ENCODE data around the gene PSKH1. TPM values are rescaled to one million over a fixed set of nuclear protein-coding genes. Genes with fewer than 3 reads are reported as not detected.
A peak's percentile ranks its signal among the peaks of the same experiment; 100 is the strongest.

The PSKH1 gene
- total and polyA plus RNA-seq, 9 of the 15 experiments (the other 6 are each of a cell fraction or from before 2014, with no cell fraction given), result 0.96 to 20.9 (median 9.4) TPM

DNA sequence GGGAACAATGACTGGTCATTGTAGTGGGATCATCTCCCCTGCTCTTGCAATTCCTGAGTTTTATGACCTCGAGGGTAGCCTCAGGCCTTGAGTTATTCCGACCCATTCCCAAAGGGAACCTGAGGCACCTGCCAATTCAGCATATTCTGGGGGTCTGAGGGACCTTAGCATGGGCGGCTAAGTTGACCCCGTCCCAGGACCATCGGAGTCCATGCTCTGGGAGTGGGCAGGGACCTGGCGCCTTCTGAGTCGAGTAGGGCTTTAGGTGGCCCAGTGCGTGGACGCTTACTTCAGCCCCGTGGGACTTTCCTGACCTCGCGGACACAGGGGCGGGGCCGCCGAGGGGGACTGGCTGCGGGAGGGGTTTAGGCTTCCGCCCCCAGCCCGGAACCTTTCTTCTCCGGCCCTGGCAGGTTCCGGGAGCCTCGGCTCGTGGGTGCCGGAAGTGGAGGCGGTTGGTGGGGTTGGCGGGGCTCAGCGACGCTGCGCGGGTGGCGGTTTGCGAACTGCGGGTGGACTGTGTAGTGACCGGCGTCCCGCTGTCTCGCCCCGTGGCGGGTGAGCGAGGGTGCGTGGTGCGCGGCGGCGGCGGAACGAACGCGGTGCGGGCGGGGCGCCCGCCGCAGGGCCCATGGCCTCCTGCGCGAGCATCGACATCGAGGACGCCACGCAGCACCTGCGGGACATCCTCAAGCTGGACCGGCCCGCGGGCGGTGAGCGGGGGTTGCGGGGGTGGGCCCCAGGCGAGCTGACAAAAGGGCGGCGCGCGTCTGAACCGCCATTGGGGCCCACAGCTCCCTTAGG lies 20.2 kb upstream of the PSKH1 start, which contains the start of gene EDC4 (continued):
- TF ChIP-seq, protein P1, sequence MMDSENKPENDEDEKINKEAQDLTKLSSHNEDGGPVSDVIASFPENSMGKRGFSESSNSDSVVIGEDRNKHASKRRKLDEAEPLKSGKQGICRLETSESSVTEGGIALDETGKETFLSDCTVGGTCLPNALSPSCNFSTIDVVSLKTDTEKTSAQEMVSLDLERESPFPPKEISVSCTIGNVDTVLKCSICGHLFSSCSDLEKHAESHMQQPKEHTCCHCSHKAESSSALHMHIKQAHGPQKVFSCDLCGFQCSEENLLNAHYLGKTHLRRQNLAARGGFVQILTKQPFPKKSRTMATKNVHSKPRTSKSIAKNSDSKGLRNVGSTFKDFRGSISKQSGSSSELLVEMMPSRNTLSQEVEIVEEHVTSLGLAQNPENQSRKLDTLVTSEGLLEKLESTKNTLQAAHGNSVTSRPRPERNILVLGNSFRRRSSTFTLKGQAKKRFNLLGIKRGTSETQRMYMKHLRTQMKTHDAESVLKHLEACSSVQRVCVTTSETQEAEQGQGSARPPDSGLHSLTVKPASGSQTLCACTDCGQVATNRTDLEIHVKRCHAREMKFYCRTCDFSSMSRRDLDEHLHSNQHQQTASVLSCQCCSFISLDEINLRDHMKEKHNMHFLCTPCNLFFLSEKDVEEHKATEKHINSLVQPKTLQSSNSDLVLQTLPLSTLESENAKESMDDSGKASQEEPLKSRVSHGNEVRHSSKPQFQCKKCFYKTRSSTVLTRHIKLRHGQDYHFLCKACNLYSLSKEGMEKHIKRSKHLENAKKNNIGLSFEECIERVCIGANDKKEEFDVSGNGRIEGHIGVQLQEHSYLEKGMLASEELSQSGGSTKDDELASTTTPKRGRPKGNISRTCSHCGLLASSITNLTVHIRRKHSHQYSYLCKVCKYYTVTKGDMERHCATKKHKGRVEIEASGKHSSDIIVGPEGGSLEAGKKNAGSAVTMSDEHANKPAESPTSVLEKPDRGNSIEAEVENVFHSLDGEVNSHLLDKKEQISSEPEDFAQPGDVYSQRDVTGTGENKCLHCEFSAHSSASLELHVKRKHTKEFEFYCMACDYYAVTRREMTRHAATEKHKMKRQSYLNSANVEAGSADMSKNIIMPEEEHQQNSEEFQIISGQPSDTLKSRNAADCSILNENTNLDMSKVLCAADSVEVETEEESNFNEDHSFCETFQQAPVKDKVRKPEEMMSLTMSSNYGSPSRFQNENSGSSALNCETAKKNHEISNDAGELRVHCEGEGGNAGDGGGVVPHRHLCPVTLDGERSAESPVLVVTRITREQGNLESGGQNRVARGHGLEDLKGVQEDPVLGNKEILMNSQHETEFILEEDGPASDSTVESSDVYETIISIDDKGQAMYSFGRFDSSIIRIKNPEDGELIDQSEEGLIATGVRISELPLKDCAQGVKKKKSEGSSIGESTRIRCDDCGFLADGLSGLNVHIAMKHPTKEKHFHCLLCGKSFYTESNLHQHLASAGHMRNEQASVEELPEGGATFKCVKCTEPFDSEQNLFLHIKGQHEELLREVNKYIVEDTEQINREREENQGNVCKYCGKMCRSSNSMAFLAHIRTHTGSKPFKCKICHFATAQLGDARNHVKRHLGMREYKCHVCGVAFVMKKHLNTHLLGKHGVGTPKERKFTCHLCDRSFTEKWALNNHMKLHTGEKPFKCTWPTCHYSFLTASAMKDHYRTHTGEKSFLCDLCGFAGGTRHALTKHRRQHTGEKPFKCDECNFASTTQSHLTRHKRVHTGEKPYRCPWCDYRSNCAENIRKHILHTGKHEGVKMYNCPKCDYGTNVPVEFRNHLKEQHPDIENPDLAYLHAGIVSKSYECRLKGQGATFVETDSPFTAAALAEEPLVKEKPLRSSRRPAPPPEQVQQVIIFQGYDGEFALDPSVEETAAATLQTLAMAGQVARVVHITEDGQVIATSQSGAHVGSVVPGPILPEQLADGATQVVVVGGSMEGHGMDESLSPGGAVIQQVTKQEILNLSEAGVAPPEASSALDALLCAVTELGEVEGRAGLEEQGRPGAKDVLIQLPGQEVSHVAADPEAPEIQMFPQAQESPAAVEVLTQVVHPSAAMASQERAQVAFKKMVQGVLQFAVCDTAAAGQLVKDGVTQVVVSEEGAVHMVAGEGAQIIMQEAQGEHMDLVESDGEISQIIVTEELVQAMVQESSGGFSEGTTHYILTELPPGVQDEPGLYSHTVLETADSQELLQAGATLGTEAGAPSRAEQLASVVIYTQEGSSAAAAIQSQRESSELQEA (IDR thresholded peaks at IDR 0.05; ENCODE audit: low read depth), result no peak
- no peak for TF ChIP-seq SMARCA4 (IDR thresholded peaks at IDR 0.05)
- TF ChIP-seq ZNF695 (CRISPR knock-in tag; IDR thresholded peaks at IDR 0.05), result no peak
- TF ChIP-seq SMARCC2 (IDR thresholded peaks at IDR 0.05; ENCODE audit: low read depth), result no peak
- TF ChIP-seq, protein P2, sequence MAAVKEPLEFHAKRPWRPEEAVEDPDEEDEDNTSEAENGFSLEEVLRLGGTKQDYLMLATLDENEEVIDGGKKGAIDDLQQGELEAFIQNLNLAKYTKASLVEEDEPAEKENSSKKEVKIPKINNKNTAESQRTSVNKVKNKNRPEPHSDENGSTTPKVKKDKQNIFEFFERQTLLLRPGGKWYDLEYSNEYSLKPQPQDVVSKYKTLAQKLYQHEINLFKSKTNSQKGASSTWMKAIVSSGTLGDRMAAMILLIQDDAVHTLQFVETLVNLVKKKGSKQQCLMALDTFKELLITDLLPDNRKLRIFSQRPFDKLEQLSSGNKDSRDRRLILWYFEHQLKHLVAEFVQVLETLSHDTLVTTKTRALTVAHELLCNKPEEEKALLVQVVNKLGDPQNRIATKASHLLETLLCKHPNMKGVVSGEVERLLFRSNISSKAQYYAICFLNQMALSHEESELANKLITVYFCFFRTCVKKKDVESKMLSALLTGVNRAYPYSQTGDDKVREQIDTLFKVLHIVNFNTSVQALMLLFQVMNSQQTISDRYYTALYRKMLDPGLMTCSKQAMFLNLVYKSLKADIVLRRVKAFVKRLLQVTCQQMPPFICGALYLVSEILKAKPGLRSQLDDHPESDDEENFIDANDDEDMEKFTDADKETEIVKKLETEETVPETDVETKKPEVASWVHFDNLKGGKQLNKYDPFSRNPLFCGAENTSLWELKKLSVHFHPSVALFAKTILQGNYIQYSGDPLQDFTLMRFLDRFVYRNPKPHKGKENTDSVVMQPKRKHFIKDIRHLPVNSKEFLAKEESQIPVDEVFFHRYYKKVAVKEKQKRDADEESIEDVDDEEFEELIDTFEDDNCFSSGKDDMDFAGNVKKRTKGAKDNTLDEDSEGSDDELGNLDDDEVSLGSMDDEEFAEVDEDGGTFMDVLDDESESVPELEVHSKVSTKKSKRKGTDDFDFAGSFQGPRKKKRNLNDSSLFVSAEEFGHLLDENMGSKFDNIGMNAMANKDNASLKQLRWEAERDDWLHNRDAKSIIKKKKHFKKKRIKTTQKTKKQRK (IDR thresholded peaks at IDR 0.05; ENCODE audit: borderline replicate concordance, low read depth, low read length), result no peak
- TF ChIP-seq SMARCA5 (IDR thresholded peaks at IDR 0.05), result no peak
- no peak for TF ChIP-seq RUNX1 (IDR thresholded peaks at IDR 0.05; ENCODE audit: low read depth)
- TF ChIP-seq, protein P3, sequence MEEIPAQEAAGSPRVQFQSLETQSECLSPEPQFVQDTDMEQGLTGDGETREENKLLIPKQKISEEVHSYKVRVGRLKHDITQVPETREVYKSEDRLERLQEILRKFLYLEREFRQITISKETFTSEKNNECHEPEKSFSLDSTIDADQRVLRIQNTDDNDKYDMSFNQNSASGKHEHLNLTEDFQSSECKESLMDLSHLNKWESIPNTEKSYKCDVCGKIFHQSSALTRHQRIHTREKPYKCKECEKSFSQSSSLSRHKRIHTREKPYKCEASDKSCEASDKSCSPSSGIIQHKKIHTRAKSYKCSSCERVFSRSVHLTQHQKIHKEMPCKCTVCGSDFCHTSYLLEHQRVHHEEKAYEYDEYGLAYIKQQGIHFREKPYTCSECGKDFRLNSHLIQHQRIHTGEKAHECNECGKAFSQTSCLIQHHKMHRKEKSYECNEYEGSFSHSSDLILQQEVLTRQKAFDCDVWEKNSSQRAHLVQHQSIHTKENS (CRISPR knock-in tag; IDR thresholded peaks at IDR 0.05), result no peak
- no peak for TF ChIP-seq BRF1 (IDR thresholded peaks at IDR 0.05; ENCODE audit: borderline replicate concordance, extremely low read depth, insufficient read length)
- TF ChIP-seq NR3C1 (CRISPR knock-in tag; IDR thresholded peaks at IDR 0.05), result no peak
- TF ChIP-seq POLR2AphosphoS5 (IDR thresholded peaks at IDR 0.05; ENCODE audit: control insufficient read depth, insufficient read depth, low read depth, low read length), result peak; percentile 85; the same call in 1 of the 2 replicates
- TF ChIP-seq, protein P4, sequence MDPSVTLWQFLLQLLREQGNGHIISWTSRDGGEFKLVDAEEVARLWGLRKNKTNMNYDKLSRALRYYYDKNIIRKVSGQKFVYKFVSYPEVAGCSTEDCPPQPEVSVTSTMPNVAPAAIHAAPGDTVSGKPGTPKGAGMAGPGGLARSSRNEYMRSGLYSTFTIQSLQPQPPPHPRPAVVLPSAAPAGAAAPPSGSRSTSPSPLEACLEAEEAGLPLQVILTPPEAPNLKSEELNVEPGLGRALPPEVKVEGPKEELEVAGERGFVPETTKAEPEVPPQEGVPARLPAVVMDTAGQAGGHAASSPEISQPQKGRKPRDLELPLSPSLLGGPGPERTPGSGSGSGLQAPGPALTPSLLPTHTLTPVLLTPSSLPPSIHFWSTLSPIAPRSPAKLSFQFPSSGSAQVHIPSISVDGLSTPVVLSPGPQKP (CRISPR knock-in tag; IDR thresholded peaks at IDR 0.05), result no peak
- no peak for TF ChIP-seq ZNF717 (CRISPR knock-in tag; IDR thresholded peaks at IDR 0.05)
- no peak for TF ChIP-seq GTF2A2 (tag; IDR thresholded peaks at IDR 0.05)
